Measurements from ENCODE around the gene OS9. TPM values are rescaled to one million over a fixed set of nuclear protein-coding genes. Genes with fewer than 3 reads are reported as not detected.

Gene OS9
- total RNA-seq, 4 donors from 2014 or later: 262 to 393 (median 286) TPM

GRCh38 chr12:57741844-57742738 lies 48.2 kb downstream of the OS9 start:
- no peak for DNase-seq
- peaks cover 11 to 27% of the 10 kb centered on the region in 2 donors for H3K4me1 ChIP-seq
- intact Hi-C loops (cut with DNase I): no loop called here
- peaks cover 22% of the 10 kb centered on the region for H3K27me3 ChIP-seq
- TF ChIP-seq, protein P1, sequence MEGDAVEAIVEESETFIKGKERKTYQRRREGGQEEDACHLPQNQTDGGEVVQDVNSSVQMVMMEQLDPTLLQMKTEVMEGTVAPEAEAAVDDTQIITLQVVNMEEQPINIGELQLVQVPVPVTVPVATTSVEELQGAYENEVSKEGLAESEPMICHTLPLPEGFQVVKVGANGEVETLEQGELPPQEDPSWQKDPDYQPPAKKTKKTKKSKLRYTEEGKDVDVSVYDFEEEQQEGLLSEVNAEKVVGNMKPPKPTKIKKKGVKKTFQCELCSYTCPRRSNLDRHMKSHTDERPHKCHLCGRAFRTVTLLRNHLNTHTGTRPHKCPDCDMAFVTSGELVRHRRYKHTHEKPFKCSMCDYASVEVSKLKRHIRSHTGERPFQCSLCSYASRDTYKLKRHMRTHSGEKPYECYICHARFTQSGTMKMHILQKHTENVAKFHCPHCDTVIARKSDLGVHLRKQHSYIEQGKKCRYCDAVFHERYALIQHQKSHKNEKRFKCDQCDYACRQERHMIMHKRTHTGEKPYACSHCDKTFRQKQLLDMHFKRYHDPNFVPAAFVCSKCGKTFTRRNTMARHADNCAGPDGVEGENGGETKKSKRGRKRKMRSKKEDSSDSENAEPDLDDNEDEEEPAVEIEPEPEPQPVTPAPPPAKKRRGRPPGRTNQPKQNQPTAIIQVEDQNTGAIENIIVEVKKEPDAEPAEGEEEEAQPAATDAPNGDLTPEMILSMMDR (IDR thresholded peaks at IDR 0.05): no peak
- no peak for TF ChIP-seq POLR2A (IDR thresholded peaks at IDR 0.05)
- H3K9me3 ChIP-seq: no peaks in the 10 kb centered on the region
- no peak overlapping the region for H3K27ac ChIP-seq
- no peak overlapping the region for H3K4me3 ChIP-seq (replicated peaks in 1 of 3)
- H3K36me3 ChIP-seq: peaks cover 4 to 5% of the 10 kb centered on the region in 2 donors
- 46 to 59% methylated on average over 14 of the region's 14 CpGs for WGBS, 2 donors

- Histone ChIP-seq H3K36me3 (peaks cover 20 to 21% of the 10 kb centered on the region in 2 donors), H3K27me3 (peaks cover 8% of the 10 kb centered on the region), H3K4me3 (replicated peaks in 1 of 3) (no peak overlapping the region), H3K27ac (no peak overlapping the region), H3K4me1 (peaks cover 0 to 11% of the 10 kb centered on the region in 2 donors), H3K9me3 (no peaks in the 10 kb centered on the region)
- TF ChIP-seq, protein P1 (IDR thresholded peaks at IDR 0.05): no peak
- no peak for TF ChIP-seq POLR2A (IDR thresholded peaks at IDR 0.05)
- intact Hi-C loops (cut with DNase I): no loop called here
- no peak for DNase-seq
- 82 to 93% methylated on average over 2 of the region's 2 CpGs for WGBS, 2 donors
Measured at GRCh38 chr12:57743769-57744168, 49.8 kb downstream of the OS9 start.

DNA sequence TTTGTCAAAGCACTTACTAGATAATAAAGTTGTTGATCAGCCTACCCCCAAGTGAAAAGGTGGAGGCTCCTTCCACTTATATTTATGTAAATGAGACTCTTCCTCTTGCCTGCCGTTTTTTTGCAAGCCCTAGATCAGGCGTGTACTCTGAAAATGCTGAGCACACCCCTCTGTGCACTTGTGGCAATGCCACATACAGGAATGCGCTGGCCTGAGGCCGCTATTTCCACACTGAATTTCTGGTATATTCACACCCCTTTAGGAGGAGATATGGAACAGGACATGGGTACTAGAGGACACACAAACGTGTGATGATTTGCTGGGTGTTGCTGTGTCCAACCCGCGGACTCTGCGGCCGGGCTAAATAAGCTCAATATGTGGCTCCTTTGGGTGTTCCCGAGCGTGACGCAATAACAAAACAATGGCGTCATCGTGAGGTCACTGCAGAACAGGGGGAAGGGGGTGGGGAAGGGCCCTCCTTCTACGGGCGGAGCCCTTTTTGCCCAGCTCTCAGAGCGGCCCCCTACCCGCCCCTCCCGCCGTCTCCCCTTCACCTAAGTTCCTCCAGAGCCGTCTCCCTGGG lies 50.4 kb downstream of the OS9 start:
- H3K4me3 ChIP-seq (replicated peaks in 1 of 3): peak overlapping the region in 2 of 3 donors; percentile 34 to 88
- intact Hi-C loops (cut with DNase I): no loop called here
- WGBS, 2 donors: 8 to 38% methylated on average over 5 to 21 of the region's 21 CpGs
- peaks cover 25 to 26% of the 10 kb centered on the region in 2 donors for H3K36me3 ChIP-seq
- H3K27me3 ChIP-seq: peaks cover 3% of the 10 kb centered on the region
- H3K4me1 ChIP-seq: peaks cover 0 to 10% of the 10 kb centered on the region in 2 donors
- DNase-seq: peak; percentile 61 to 65
- no peaks in the 10 kb centered on the region for H3K9me3 ChIP-seq
- peak overlapping the region; percentile 94 to 96 (median 95) for H3K27ac ChIP-seq
- TF ChIP-seq POLR2A (IDR thresholded peaks at IDR 0.05): no peak
- TF ChIP-seq, protein P1 (IDR thresholded peaks at IDR 0.05): no peak

DNA sequence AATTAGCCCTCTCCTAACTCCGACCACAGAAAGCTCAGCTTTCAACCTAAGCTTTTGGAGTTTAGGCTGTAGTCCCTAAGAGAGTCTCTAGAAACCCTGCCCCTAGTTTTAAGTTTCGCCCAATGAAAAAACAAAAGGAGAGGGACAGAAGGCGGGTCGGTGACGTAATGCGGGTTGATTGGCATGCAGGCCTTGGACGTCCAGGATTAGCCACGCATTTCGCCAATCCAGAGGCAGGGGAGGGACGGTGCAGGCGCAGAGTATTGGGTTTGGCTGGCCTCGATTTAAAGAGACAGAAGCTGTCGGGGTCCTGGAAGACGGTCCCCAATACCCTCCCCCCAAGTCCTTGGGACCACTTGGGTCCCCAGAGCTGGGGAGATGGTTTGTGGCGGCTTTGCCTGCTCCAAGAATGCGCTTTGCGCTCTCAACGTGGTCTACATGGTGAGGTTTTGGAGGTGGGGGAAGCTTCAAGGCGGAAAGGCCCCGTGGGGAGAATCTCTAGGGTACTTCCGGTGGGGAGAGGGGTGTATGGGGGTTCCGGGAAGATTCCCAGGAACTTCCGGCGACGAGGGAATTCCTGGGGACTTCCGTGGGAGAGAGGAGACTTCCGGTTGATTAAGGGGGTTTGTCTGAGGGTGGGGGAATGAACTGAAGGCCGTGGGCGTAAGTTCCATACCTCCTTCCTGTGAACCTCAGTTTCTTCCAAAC lies 51.0 kb downstream of the OS9 start, which contains the start of gene TSPAN31:
TSS of gene TSPAN31 (plus strand) at position 263 of the 708 bp plus-strand sequence. CDS start at position 379, 116 bp downstream.
- Histone ChIP-seq H3K4me3 (replicated peaks in 1 of 3) (peak within 1 kb of the TSS; percentile 54 to 88 (median 76)), H3K27ac (peak within 1 kb of the TSS; percentile 94 to 96 (median 95)), H3K36me3 (peaks cover 25 to 26% of the 10 kb centered on the region in 2 donors), H3K27me3 (no peaks in the 10 kb centered on the region), H3K4me1 (peaks cover 0 to 10% of the 10 kb centered on the region in 2 donors), H3K9me3 (no peaks in the 10 kb centered on the region)
- peak in 1 of 2 donors; percentile 73 for TF ChIP-seq POLR2A (IDR thresholded peaks at IDR 0.05)
- TF ChIP-seq, protein P1 (IDR thresholded peaks at IDR 0.05): peak in 1 of 6 experiments; percentile 5
- 0 to 1% methylated on average over 28 to 29 of the region's 29 CpGs for WGBS, 2 donors
- intact Hi-C loops (cut with DNase I): no loop called here
- DNase-seq: peak; percentile 99
